ENCODE measurements around the gene CDH4. TPM values are rescaled to one million over a fixed set of nuclear protein-coding genes. Genes with fewer than 3 reads are reported as not detected.

Gene CDH4
- total and polyA plus RNA-seq, 2 donors (not counting 3 experiments of a cell fraction or from before 2014, with no cell fraction given): 0.17 to 0.51 TPM

DNA sequence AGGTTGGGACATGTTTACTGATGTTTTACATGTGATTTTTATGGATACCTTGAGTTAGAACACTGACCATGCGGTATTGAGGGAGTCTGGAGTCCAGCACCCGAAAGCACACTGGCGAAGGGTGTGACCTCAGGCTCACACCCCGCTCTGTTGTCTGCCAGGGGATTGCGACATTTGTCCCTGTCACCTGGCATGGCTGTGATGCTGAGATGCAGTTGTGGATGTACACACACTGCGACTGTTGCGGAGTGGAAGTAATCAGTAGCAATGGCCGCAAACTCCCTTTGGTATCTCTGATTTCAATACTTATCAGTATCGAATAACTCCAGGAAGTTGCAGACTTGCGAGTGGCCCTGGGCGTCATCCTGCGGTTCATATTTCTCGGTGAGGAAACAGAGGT is 43.2 kb downstream of the CDH4 start:
- DNase-seq (ENCODE audit: low read depth, low spot score) (no peak), FAIRE-seq (no peak)
- intact Hi-C loops (cut with micrococcal nuclease): no loop called here
- Histone ChIP-seq H3K27me3 (ENCODE audit: control insufficient read depth in 2 of 2, insufficient read depth in 2 of 2, low read length in 2 of 2) (no peaks in the 10 kb centered on the region), H3K27ac (ENCODE audit: insufficient read depth, low read depth, low read length) (no peak overlapping the region), H3K4me2 (ENCODE audit: insufficient read depth, low read length) (no peak overlapping the region), H3K79me2 (ENCODE audit: control insufficient read depth, insufficient read depth, low read length) (no peaks in the 10 kb centered on the region), H2AFZ (ENCODE audit: low read depth, low read length) (no peak overlapping the region), H3K9me1 (replicated peaks; ENCODE audit: control insufficient read depth, extremely low read depth, insufficient read depth, low read length) (no peaks in the 10 kb centered on the region), H3K4me3 (replicated peaks in 1 of 3; ENCODE audit: insufficient read depth in 1 of 3, low read depth in 1 of 3, low read length in 3 of 3) (no peak overlapping the region), H3K4me1 (ENCODE audit: control insufficient read depth, extremely low read depth, insufficient read depth, low read length) (no peaks in the 10 kb centered on the region), H3K9me3 (replicated peaks; ENCODE audit: control insufficient read depth, insufficient read depth, low read length) (peaks cover 4% of the 10 kb centered on the region), H4K20me1 (replicated peaks; ENCODE audit: control insufficient read depth, extremely low read depth, insufficient read depth, low read length) (no peaks in the 10 kb centered on the region), H3K9ac (replicated peaks; ENCODE audit: extremely low read depth, insufficient read depth, low read length) (no peak overlapping the region), H3K36me3 (ENCODE audit: control insufficient read depth in 2 of 2, extremely low read depth in 1 of 2, insufficient read depth in 2 of 2, low read length in 2 of 2) (no peaks in the 10 kb centered on the region)
- TF ChIP-seq, protein P1, sequence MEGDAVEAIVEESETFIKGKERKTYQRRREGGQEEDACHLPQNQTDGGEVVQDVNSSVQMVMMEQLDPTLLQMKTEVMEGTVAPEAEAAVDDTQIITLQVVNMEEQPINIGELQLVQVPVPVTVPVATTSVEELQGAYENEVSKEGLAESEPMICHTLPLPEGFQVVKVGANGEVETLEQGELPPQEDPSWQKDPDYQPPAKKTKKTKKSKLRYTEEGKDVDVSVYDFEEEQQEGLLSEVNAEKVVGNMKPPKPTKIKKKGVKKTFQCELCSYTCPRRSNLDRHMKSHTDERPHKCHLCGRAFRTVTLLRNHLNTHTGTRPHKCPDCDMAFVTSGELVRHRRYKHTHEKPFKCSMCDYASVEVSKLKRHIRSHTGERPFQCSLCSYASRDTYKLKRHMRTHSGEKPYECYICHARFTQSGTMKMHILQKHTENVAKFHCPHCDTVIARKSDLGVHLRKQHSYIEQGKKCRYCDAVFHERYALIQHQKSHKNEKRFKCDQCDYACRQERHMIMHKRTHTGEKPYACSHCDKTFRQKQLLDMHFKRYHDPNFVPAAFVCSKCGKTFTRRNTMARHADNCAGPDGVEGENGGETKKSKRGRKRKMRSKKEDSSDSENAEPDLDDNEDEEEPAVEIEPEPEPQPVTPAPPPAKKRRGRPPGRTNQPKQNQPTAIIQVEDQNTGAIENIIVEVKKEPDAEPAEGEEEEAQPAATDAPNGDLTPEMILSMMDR (IDR thresholded peaks at IDR 0.05; ENCODE audit: extremely low read depth in 1 of 2, insufficient read depth in 1 of 2, low read depth in 1 of 2, low read length in 2 of 2): no peak
- TF ChIP-seq MYC (IDR thresholded peaks at IDR 0.05; ENCODE audit: low read depth, low read length): no peak
- TF ChIP-seq FOS (IDR thresholded peaks at IDR 0.05; ENCODE audit: borderline replicate concordance, insufficient read depth, low read length): no peak
- TF ChIP-seq, protein P2, sequence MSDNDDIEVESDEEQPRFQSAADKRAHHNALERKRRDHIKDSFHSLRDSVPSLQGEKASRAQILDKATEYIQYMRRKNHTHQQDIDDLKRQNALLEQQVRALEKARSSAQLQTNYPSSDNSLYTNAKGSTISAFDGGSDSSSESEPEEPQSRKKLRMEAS (IDR thresholded peaks at IDR 0.05; ENCODE audit: insufficient read depth, insufficient read length): no peak
- no peak for TF ChIP-seq GATA2 (IDR thresholded peaks at IDR 0.05; ENCODE audit: insufficient read depth, insufficient read length, low read depth, low read length)
- no peak for TF ChIP-seq EZH2 (IDR thresholded peaks at IDR 0.05; ENCODE audit: borderline replicate concordance, low read depth, low read length, severe bottlenecking)
- TF ChIP-seq POLR2A (IDR thresholded peaks at IDR 0.05; ENCODE audit: low read depth, low read length): no peak
- no peak for TF ChIP-seq POLR2AphosphoS5 (IDR thresholded peaks at IDR 0.05; ENCODE audit: insufficient read depth, low read depth, low read length)
- TF ChIP-seq JUN (IDR thresholded peaks at IDR 0.05; ENCODE audit: borderline replicate concordance, insufficient read depth, insufficient read length, low read depth): no peak
- dilution Hi-C loops (cut with MboI; ENCODE audit: extremely low pct_ligation_motif_present, low sequenced_read_pairs): no loop called here
- POLR2A ChIA-PET: no interaction called here
- BruUV-seq (replicated peaks): no TSS peak
- CTCF ChIA-PET: no interaction called here

Data from endothelial cell of umbilical vein (primary cell).